GM12878 (cell line): ENCODE measurements around the gene ERICH4. TPM values are rescaled to one million over a fixed set of nuclear protein-coding genes. Genes with fewer than 3 reads are reported as not detected.

ENCODE experiments used
- ATAC-seq: fragments of 200-7000 bp; cut with Tn5 transposase; 3 replicates; pipeline ENCODE4 v1.9.1; 2020; ENCODE audit warnings: mild to moderate bottlenecking, moderate library complexity
- BruUV-seq: library from RNA; stranded (reverse); fragments of 400-500 nt; replicated peaks from 2 replicates; lab custom pipeline; 2021; lab: Mats Ljungman, UMichigan
- CTCF ChIA-PET: fragments of 300-600 bp; sonication (Branson Sonifier 250); formaldehyde crosslinking; extraction: SDS; loops from one replicate; lab custom pipeline; 2021; ENCODE audit warnings: inconsistent platforms; lab: Yijun Ruan, JAX
- POLR2A ChIA-PET: fragments of 350-600 bp; formaldehyde crosslinking; extraction: SDS; loops from one replicate; lab custom pipeline; 2021; ENCODE audit warnings: inconsistent platforms; lab: Charles Lee
- RAD21 ChIA-PET: fragments of 300-600 bp; sonication (Branson Sonifier 250); formaldehyde crosslinking; loops from one replicate; lab custom pipeline; 2023; ENCODE audit warnings: antibody characterized with exemption; ENCODE audit not compliant: unreplicated experiment; lab: Charles Lee
- SMC1A ChIA-PET: fragments of 300-600 bp; sonication (Branson Sonifier 250); formaldehyde crosslinking; loops from one replicate; lab custom pipeline; 2023; ENCODE audit not compliant: unreplicated experiment, uncharacterized antibody; lab: Charles Lee
- DNase-seq: peaks from one replicate; pipeline ENCODE4 v3.0.0-alpha.2; 2011; ENCODE audit warnings: low read depth, low spot score
- FAIRE-seq: peaks from 3 replicates; lab custom pipeline; 2011; peaks lifted over from hg19 to GRCh38; lab: Jason Lieb, UNC
- H2AFZ ChIP-seq: 2 replicates; pipeline ENCODE4 v1.6.0; 2011; ENCODE audit warnings: low read depth, low read length, control low read depth; ENCODE audit not compliant: control insufficient read depth
- H3K27ac ChIP-seq: 2 replicates; pipeline ENCODE4 v1.5.1; 2011; ENCODE audit warnings: control low read depth; ENCODE audit not compliant: control insufficient read depth, insufficient read depth
- H3K27me3 ChIP-seq, 2 experiments: replicated peaks in 1 of 2; 2 replicates each; pipeline versions ENCODE4 v1.6.0 to v1.6.1; 2011; ENCODE audit warnings: low read length in 1 of 2; ENCODE audit not compliant: control insufficient read depth in 2 of 2, insufficient read depth in 2 of 2
- H3K36me3 ChIP-seq, 2 experiments: 2 replicates each; pipeline ENCODE4 v1.5.1; 2011; ENCODE audit warnings: low read length in 1 of 2; ENCODE audit not compliant: control insufficient read depth in 2 of 2, insufficient read depth in 2 of 2
- H3K4me1 ChIP-seq: 2 replicates; pipeline ENCODE4 v1.6.1; 2011; ENCODE audit warnings: mild to moderate bottlenecking, low read length, moderate library complexity, mixed read lengths; ENCODE audit not compliant: control insufficient read depth, insufficient read depth
- H3K4me2 ChIP-seq: 2 replicates; pipeline ENCODE4 v1.6.0; 2011; ENCODE audit warnings: control low read depth; ENCODE audit not compliant: control insufficient read depth, insufficient read depth
- H3K4me3 ChIP-seq: fragments of 200-600 bp; sonication (generic); 2 replicates; pipeline ENCODE4 v1.5.1; 2016
- H3K79me2 ChIP-seq: 2 replicates; pipeline ENCODE4 v1.6.0; 2011; ENCODE audit warnings: low read length; ENCODE audit not compliant: control insufficient read depth, insufficient read depth
- H3K9ac ChIP-seq: 2 replicates; pipeline ENCODE4 v1.8.0; 2011; ENCODE audit warnings: low read length, control low read depth, mixed read lengths; ENCODE audit not compliant: control insufficient read depth, insufficient read depth
- H3K9me3 ChIP-seq: replicated peaks from 3 replicates; pipeline ENCODE4 v1.5.1; 2011; ENCODE audit warnings: mild to moderate bottlenecking, low read length; ENCODE audit not compliant: control insufficient read depth, insufficient read depth
- H4K20me1 ChIP-seq: 2 replicates; pipeline ENCODE4 v1.6.0; 2011; ENCODE audit not compliant: control insufficient read depth, insufficient read depth
- BCLAF1 ChIP-seq: fragments of 450-650 bp; IDR thresholded peaks from 2 replicates; pipeline ENCODE4 v1.6.1; 2017; ENCODE audit warnings: antibody characterized with exemption, mild to moderate bottlenecking, moderate library complexity
- E2F4 ChIP-seq: IDR thresholded peaks from 2 replicates; pipeline ENCODE4 v1.6.1; 2012; ENCODE audit warnings: low read depth, low read length, improper control_type of control experiment
- PAX5 ChIP-seq: IDR thresholded peaks from 2 replicates; pipeline ENCODE4 v1.6.1; 2011; ENCODE audit warnings: low read depth, low read length, borderline replicate concordance
- PAX8 ChIP-seq: fragments of 450-650 bp; IDR thresholded peaks from 2 replicates; pipeline ENCODE4 v1.6.1; 2017; ENCODE audit warnings: mild to moderate bottlenecking, moderate library complexity
- POLR2A ChIP-seq: IDR thresholded peaks from 2 replicates; pipeline ENCODE4 v1.6.1; 2011; ENCODE audit warnings: low read depth, mild to moderate bottlenecking, low read length
- TCF3 ChIP-seq: IDR thresholded peaks from 2 replicates; pipeline ENCODE4 v1.6.1; 2012; ENCODE audit warnings: low read depth, mild to moderate bottlenecking, low read length, borderline replicate concordance; ENCODE audit not compliant: insufficient read depth
- ZNF217 ChIP-seq: fragments of 450-650 bp; IDR thresholded peaks from 2 replicates; pipeline ENCODE4 v1.6.1; 2017; ENCODE audit warnings: antibody characterized with exemption, mild to moderate bottlenecking
- WGBS: methylation state at CpG from one replicate; pipeline ENCODE4 v1.1.6; 2016; ENCODE audit warnings: low lambda C conversion rate; ENCODE audit not compliant: insufficient replicate concordance, insufficient coverage; ENCODE audit errors: missing lambda C conversion rate; 5-methylcytosine and 5-hydroxymethylcytosine counted together
- in situ Hi-C: fragments of 300-500 bp; cut with MboI; formaldehyde crosslinking; loops from 9 replicates; pipeline ENCODE4 v1.14.3; 2018; ENCODE audit warnings: mixed read lengths
- intact Hi-C: fragments of 100-400 bp; cut with micrococcal nuclease; formaldehyde crosslinking; loops from one replicate; pipeline ENCODE4 v1.14.2; 2022; ENCODE audit not compliant: unreplicated experiment
- polyA plus RNA-seq, 11 experiments: library from polyadenylated mRNA; depleted of rRNA in 4 of 11; unstranded in 6 of 11; stranded (reverse) in 5 of 11; fragments of >200 nt; fragmentation: Nextera tagmentation in 4 of 11; fragmentation: Illumina TruSeq in 1 of 11; extraction: Ambion mirVana in 4 of 11; extraction: Trizol in 1 of 11; gene quantifications; 1 replicate in 1 of 11; 2 replicates in 10 of 11; pipeline versions ENCODE4 v1.2.1 to v1.2.3, GENCODE V29; 2011 to 2016; ENCODE audit warnings: inconsistent platforms in 2 of 11, missing spikeins in 2 of 11, low read depth in 1 of 11
- total RNA-seq, 4 experiments: library from RNA; depleted of rRNA in 3 of 4; stranded (reverse); fragments of >200 nt in 3 of 4; fragmentation: Illumina TruSeq in 1 of 4; extraction: Trizol in 1 of 4; gene quantifications; 2 replicates each; pipeline versions ENCODE4 v1.2.1 to v1.2.3, GENCODE V29; 2013 to 2021

Gene ERICH4
- total and polyA plus RNA-seq, 10 of the 15 experiments (the other 5 are each of a cell fraction or from before 2014, with no cell fraction given) = not detected

GRCh38 chr19:41452584-41453275, 9.8 kb downstream of the ERICH4 start:
- ATAC-seq (no peak), FAIRE-seq (no peak), DNase-seq (no peak)
- in situ Hi-C loops = no loop called here
- intact Hi-C loops = no loop called here
- Histone ChIP-seq H3K36me3 (no peaks in the 10 kb centered on the region), H3K4me2 (no peak overlapping the region), H3K4me3 (no peak overlapping the region), H3K4me1 (peaks cover 29% of the 10 kb centered on the region), H3K9me3 (no peaks in the 10 kb centered on the region), H3K9ac (no peak overlapping the region), H3K27ac (no peak overlapping the region), H3K27me3 (no peaks in the 10 kb centered on the region; a peak in 1 of 4 replicates), H2AFZ (no peak overlapping the region), H3K79me2 (no peaks in the 10 kb centered on the region), H4K20me1 (no peaks in the 10 kb centered on the region)
- POLR2A ChIA-PET = interaction anchor here (0.6 kb wide), 1 partner anchor 11 kb away, joined by 3 read pairs; no protein-coding TSS in a partner anchor
- RAD21 ChIA-PET = interaction anchor here (1.0 kb wide), 1 partner anchor 116 kb away, joined by 4 read pairs; no protein-coding TSS in a partner anchor
- CTCF ChIA-PET = interaction anchor here (8.1 to 10.9 kb wide), 2 partner anchors 86 to 112 kb away, joined by 157 to 314 read pairs; no protein-coding TSS in a partner anchor
- 83% methylated on average over 6 of the region's 6 CpGs for WGBS
- SMC1A ChIA-PET = interaction anchor here (2.2 kb wide), 1 partner anchor 89 kb away, joined by 6 read pairs; no protein-coding TSS in a partner anchor
- no peak for TF ChIP-seq PAX8
- no TSS peak for BruUV-seq

GRCh38 chr19:41455936-41456335, 13.0 kb downstream of the ERICH4 start:
- no peak for ATAC-seq
- WGBS = 34% methylated on average over 2 of the region's 2 CpGs
- Histone ChIP-seq H3K4me3 (no peak overlapping the region), H3K9ac (no peak overlapping the region), H3K27me3 (no peaks in the 10 kb centered on the region; a peak in 1 of 4 replicates), H4K20me1 (no peaks in the 10 kb centered on the region), H3K4me2 (no peak overlapping the region), H2AFZ (no peak overlapping the region), H3K36me3 (no peaks in the 10 kb centered on the region), H3K9me3 (no peaks in the 10 kb centered on the region), H3K4me1 (peaks cover 33% of the 10 kb centered on the region), H3K27ac (no peak overlapping the region), H3K79me2 (no peaks in the 10 kb centered on the region)
- intact Hi-C loops = no loop called here
- CTCF ChIA-PET = interaction anchor here (1.2 to 2.6 kb wide), 10 partner anchors 8 to 142 kb away, joined by 3 to 27 read pairs (median 7); no protein-coding TSS in a partner anchor
- BruUV-seq = no TSS peak
- POLR2A ChIA-PET = no interaction called here
- RAD21 ChIA-PET = interaction anchor here (1.9 kb wide), 1 partner anchor 81 kb away, joined by 5 read pairs; no protein-coding TSS in a partner anchor
- SMC1A ChIA-PET = interaction anchor here (0.8 to 2.4 kb wide), 4 partner anchors 26 to 111 kb away, joined by 3 to 7 read pairs (median 6); no protein-coding TSS in a partner anchor
- FAIRE-seq = no peak
- no peak for DNase-seq
- in situ Hi-C loops = no loop called here
- no peak for TF ChIP-seq PAX5
- no peak for TF ChIP-seq TCF3
- no peak for TF ChIP-seq BCLAF1
- TF ChIP-seq E2F4 = no peak
- TF ChIP-seq ZNF217 = no peak
- TF ChIP-seq POLR2A = no peak
